A549 treated with DMSO at 1 μM for 4 hours (cell line): ENCODE results near the gene TDRD7. TPM values are rescaled to one million over a fixed set of nuclear protein-coding genes. Genes with fewer than 3 reads are reported as not detected.

ENCODE experiments used
- total RNA-seq: library from RNA; stranded (reverse); fragments of 200-300 nt; extraction: Qiagen RNA extraction; gene quantifications from 5 replicates; pipeline ENCODE4 v1.2.3, GENCODE V29; 2022; ENCODE audit warnings: low read depth

Gene TDRD7, protein sequence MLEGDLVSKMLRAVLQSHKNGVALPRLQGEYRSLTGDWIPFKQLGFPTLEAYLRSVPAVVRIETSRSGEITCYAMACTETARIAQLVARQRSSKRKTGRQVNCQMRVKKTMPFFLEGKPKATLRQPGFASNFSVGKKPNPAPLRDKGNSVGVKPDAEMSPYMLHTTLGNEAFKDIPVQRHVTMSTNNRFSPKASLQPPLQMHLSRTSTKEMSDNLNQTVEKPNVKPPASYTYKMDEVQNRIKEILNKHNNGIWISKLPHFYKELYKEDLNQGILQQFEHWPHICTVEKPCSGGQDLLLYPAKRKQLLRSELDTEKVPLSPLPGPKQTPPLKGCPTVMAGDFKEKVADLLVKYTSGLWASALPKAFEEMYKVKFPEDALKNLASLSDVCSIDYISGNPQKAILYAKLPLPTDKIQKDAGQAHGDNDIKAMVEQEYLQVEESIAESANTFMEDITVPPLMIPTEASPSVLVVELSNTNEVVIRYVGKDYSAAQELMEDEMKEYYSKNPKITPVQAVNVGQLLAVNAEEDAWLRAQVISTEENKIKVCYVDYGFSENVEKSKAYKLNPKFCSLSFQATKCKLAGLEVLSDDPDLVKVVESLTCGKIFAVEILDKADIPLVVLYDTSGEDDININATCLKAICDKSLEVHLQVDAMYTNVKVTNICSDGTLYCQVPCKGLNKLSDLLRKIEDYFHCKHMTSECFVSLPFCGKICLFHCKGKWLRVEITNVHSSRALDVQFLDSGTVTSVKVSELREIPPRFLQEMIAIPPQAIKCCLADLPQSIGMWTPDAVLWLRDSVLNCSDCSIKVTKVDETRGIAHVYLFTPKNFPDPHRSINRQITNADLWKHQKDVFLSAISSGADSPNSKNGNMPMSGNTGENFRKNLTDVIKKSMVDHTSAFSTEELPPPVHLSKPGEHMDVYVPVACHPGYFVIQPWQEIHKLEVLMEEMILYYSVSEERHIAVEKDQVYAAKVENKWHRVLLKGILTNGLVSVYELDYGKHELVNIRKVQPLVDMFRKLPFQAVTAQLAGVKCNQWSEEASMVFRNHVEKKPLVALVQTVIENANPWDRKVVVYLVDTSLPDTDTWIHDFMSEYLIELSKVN
- 11.3 to 14.0 TPM (median 12.2 TPM) in 5 replicates for total RNA-seq

DNA sequence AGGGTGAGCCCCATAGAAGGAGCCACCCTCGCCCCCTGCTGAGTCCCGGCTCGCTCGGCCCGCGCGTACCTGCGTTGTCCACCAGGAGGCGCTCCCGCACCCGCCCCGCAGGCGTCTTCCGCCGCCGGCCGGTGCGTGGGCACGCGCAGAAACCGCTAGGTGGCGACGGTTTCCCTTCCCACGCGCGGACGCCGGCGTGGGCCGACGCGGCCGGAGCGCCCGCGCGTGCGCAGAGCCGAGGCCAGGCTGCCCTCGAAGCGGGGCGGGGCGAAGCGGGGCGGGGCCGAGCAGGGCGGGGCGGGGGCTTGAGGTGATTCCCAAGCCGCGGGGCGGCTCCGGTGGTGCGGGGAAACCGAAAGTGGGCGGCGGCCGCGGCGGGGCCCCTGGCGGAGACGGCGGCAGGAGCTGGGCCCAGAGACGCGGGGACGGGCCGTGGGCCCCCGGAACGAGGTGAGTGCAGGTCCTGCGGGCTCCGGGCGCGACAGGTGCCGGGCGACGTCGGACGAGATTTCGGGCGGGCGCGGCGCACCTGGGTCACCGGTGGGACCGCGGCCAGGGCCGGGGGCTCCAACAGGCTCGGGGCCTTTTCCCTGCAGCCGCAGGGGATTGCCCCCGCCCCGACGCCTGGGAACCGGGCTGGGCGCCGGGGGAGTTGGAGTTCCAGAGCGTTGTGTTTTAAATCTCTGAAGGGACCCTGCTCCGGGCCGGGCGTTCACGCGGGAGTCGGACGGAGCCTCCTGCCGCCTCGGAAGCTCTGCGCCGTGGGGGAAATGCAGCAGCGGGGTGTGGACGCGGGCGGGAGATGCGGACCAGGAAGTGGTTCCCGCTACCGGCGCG, at the start of gene TDRD7:
TSS of gene TDRD7 (plus strand) at position 308 of the 837 bp plus-strand sequence. CDS start 16,370 bp downstream, outside the sequence.

DNA sequence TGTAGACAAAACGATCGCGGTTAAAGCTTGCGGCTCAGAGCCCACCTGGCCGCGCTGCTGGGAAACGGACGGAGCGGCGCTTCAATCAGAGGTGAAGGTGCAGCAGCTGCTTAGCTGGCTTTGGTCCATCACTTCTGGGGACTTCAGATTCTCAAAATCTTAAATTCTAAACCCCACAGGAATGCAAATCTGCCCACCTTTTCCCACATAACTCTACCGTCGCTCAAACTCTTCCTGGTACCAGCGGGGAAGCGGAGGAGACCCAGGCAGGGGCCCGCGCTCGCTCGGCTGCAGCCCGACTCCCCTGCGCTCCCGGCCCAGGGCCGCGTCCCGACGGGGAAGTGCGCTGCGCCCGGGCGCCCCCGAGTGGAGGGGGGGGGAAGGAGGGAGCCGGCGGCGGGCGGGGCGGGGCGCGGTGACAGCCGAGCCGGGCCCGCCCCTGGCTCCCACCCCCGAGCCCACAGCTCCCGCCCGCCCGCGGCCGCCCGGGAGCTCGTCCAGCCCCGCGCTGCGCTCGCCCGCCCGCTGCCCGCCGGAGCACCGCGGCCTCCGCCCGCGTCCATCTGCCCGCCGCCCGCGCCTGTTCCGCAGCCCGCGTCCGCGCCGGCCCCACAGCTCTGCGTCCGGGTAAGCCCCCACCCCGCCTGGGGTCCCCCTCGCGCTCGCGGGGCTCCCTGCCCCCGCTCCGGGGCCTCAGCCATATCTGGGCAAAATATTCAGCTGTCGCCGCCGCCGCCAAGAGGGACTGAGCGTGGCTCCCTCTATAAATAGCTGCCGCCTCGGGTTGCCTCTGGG, 89.5 kb downstream of the TDRD7 start, which contains the start of gene TMOD1:
TSS of gene TMOD1 (plus strand) at position 490 of the 795 bp plus-strand sequence. CDS start 22,523 bp downstream, outside the sequence.

Other genes starting within 250 kb of the TDRD7 start
- gene CCDC180, start 104.4 kb upstream of the TDRD7 start, total RNA-seq, result 0.25 to 0.87 TPM (median 0.77 TPM) in 5 replicates
- 3.0 to 3.4 TPM (median 3.3 TPM) in 5 replicates for gene TMOD1, start 89.6 kb downstream of the TDRD7 start, total RNA-seq
- 10.3 to 13.4 TPM (median 12.6 TPM) in 5 replicates for gene TSTD2, start 221.3 kb downstream of the TDRD7 start, total RNA-seq
- 20.7 to 34.9 TPM (median 30.2 TPM) in 5 replicates for gene NCBP1, start 221.7 kb downstream of the TDRD7 start, total RNA-seq